K562 (cell line): ENCODE results near the gene KAZN. TPM values are rescaled to one million over a fixed set of nuclear protein-coding genes. Genes with fewer than 3 reads are reported as not detected.

Experiments
- ATAC-seq: fragments of 200-7000 bp; cut with Tn5 transposase; 3 replicates; pipeline ENCODE4 v1.9.1; 2020; ENCODE audit warnings: moderate library complexity
- BruUV-seq: library from RNA; stranded (reverse); fragments of 400-500 nt; replicated peaks from 2 replicates; lab custom pipeline; 2021; lab: Mats Ljungman, UMichigan
- CTCF ChIA-PET: fragments of 300-600 bp; formaldehyde crosslinking; extraction: SDS; loops from one replicate; lab custom pipeline; 2021; ENCODE audit warnings: low intra/inter-chr PET ratio; lab: Yijun Ruan, JAX
- POLR2A ChIA-PET: fragments of 300-600, 350-650 bp; sonication (Branson Sonifier 250); formaldehyde crosslinking; extraction: SDS; loops from one replicate; lab custom pipeline; 2021; ENCODE audit warnings: antibody characterized with exemption, inconsistent platforms; lab: Yijun Ruan, JAX
- DNase-seq, 4 experiments: peaks; one replicate each; pipeline versions ENCODE4 v3.0.0 to v3.0.0-alpha.2; 2011 to 2018; ENCODE audit warnings: low spot score in 3 of 4, mixed read lengths in 3 of 4; ENCODE audit errors: extremely low read depth in 1 of 4
- FAIRE-seq: peaks from 2 replicates; lab custom pipeline; 2011; peaks lifted over from hg19 to GRCh38; lab: Jason Lieb, UNC
- H2AFZ ChIP-seq: 2 replicates; pipeline ENCODE4 v1.6.0; 2011; ENCODE audit warnings: low read depth, low read length, control low read depth, inconsistent platforms
- H3K27ac ChIP-seq: fragments of 200-600 bp; 3 replicates; pipeline ENCODE4 v1.8.0; 2011; ENCODE audit warnings: low read depth, mild to moderate bottlenecking, control low read depth, inconsistent platforms, low read length, moderate library complexity, mixed read lengths; ENCODE audit errors: extremely low read depth
- H3K27me3 ChIP-seq, 2 experiments: fragments of 300-600 bp in 1 of 2; 2 replicates in 1 of 2; 3 replicates in 1 of 2; pipeline versions ENCODE4 v1.6.0 to v1.8.0; 2011; ENCODE audit warnings: inconsistent platforms in 2 of 2, low read length in 2 of 2, mild to moderate bottlenecking in 1 of 2, mixed read lengths in 1 of 2, moderate library complexity in 1 of 2; ENCODE audit not compliant: control insufficient read depth in 2 of 2, insufficient read depth in 2 of 2
- H3K36me3 ChIP-seq: fragments of 300-600 bp; 3 replicates; pipeline ENCODE4 v1.8.0; 2011; ENCODE audit warnings: mild to moderate bottlenecking, low read length, inconsistent platforms; ENCODE audit not compliant: control insufficient read depth, insufficient read depth
- H3K4me1 ChIP-seq, 2 experiments: fragments of 200-600 bp in 1 of 2; replicated peaks in 1 of 2; 2 replicates in 1 of 2; 3 replicates in 1 of 2; pipeline versions ENCODE4 v1.5.1 to v1.8.0; 2011; ENCODE audit warnings: inconsistent platforms in 2 of 2, low read length in 2 of 2, mild to moderate bottlenecking in 1 of 2, mixed read lengths in 1 of 2, moderate library complexity in 1 of 2; ENCODE audit not compliant: control insufficient read depth in 2 of 2, insufficient read depth in 2 of 2
- H3K4me2 ChIP-seq: 2 replicates; pipeline ENCODE4 v1.6.1; 2011; ENCODE audit warnings: low read length, control low read depth, inconsistent platforms, mixed read lengths; ENCODE audit not compliant: insufficient read depth
- H3K4me3 ChIP-seq: fragments of 200-600 bp; sonication (generic), shearing (Covaris generic); 2 replicates; pipeline ENCODE4 v1.5.1; 2016; ENCODE audit warnings: control low read depth, inconsistent platforms
- H3K79me2 ChIP-seq: fragments of 200-600 bp; 3 replicates; pipeline ENCODE4 v1.8.0; 2011; ENCODE audit warnings: low read length, inconsistent platforms; ENCODE audit not compliant: control insufficient read depth, insufficient read depth
- H3K9ac ChIP-seq, 2 experiments: 2 replicates each; pipeline versions ENCODE4 v1.6.0 to v1.6.1; 2011; ENCODE audit warnings: low read depth in 2 of 2, low read length in 2 of 2, control low read depth in 1 of 2, inconsistent platforms in 1 of 2, mild to moderate bottlenecking in 1 of 2, mixed read lengths in 1 of 2; ENCODE audit not compliant: insufficient read depth in 1 of 2
- H3K9me1 ChIP-seq: one replicate; pipeline ENCODE4 v1.6.0; 2011; ENCODE audit warnings: inconsistent platforms, mild to moderate bottlenecking, low read length, moderate library complexity; ENCODE audit not compliant: control insufficient read depth, insufficient read depth
- H3K9me3 ChIP-seq: replicated peaks from 2 replicates; pipeline ENCODE4 v1.5.1; 2011; ENCODE audit warnings: low read depth, low read length, inconsistent platforms; ENCODE audit not compliant: control insufficient read depth, insufficient read depth
- H4K20me1 ChIP-seq: replicated peaks from 2 replicates; pipeline ENCODE4 v1.6.1; 2011; ENCODE audit warnings: low read length, inconsistent platforms, mixed read lengths; ENCODE audit not compliant: control insufficient read depth, insufficient read depth
- BACH1 ChIP-seq: fragments of 200-800 bp; sonication (Bioruptor generic); IDR thresholded peaks from 2 replicates; pipeline ENCODE4 v1.6.1; 2016; ENCODE audit warnings: missing genetic modification characterization, missing compliant biosample characterization
- DDX20 ChIP-seq: fragments of 450-650 bp; IDR thresholded peaks from 2 replicates; pipeline ENCODE4 v1.6.1; 2016; ENCODE audit warnings: missing genetic modification characterization, low read depth, mild to moderate bottlenecking, missing compliant biosample characterization, moderate library complexity
- DEAF1 ChIP-seq: fragments of 450-650 bp; formaldehyde crosslinking; IDR thresholded peaks from 2 replicates; pipeline ENCODE4 v1.4.0; 2020; ENCODE audit warnings: mild to moderate bottlenecking, moderate library complexity
- ELF4 ChIP-seq: fragments of 450-650 bp; formaldehyde crosslinking; IDR thresholded peaks from 2 replicates; pipeline ENCODE4 v1.4.0; 2022; ENCODE audit warnings: missing genetic modification characterization
- HDGF ChIP-seq: fragments of 450-650 bp; IDR thresholded peaks from 2 replicates; pipeline ENCODE4 v1.6.1; 2016
- HNRNPH1 ChIP-seq: fragments of 200-400 bp; formaldehyde crosslinking; optimal IDR thresholded peaks from 2 replicates; pipeline ENCODE3; 2017; ENCODE audit warnings: low read depth, mild to moderate bottlenecking, low read length, moderate library complexity
- JUNB ChIP-seq: fragments of 450-650 bp; formaldehyde crosslinking; conservative IDR thresholded peaks from 2 replicates; pipeline ENCODE4 v1.4.0; 2020; ENCODE audit warnings: mild to moderate bottlenecking
- KDM1A ChIP-seq, 2 experiments: fragments of 450-650 bp; IDR thresholded peaks; 2 replicates each; pipeline ENCODE4 v1.6.1; 2016; ENCODE audit warnings: mild to moderate bottlenecking in 2 of 2
- MBD1 ChIP-seq: fragments of 250-450 bp; sonication (Bioruptor Pico); IDR thresholded peaks from 2 replicates; pipeline ENCODE4 v1.8.0; 2022; ENCODE audit warnings: inconsistent platforms
- MECOM ChIP-seq: fragments of 250-450 bp; sonication (Bioruptor Pico); IDR thresholded peaks from 2 replicates; pipeline ENCODE4 v1.8.0; 2022; ENCODE audit warnings: inconsistent platforms
- SRSF7 ChIP-seq: fragments of 200-400 bp; formaldehyde crosslinking; optimal IDR thresholded peaks from 2 replicates; pipeline ENCODE3; 2017; ENCODE audit warnings: mild to moderate bottlenecking, low read depth, low read length
- ZBTB33 ChIP-seq: sonication (generic); formaldehyde crosslinking; IDR thresholded peaks from 2 replicates; pipeline ENCODE4 v1.8.1; 2023; ENCODE audit warnings: mild to moderate bottlenecking, missing genetic modification reagents
- ZFP1 ChIP-seq: fragments of 450-650 bp; formaldehyde crosslinking; IDR thresholded peaks from 2 replicates; pipeline ENCODE4 v1.4.0; 2020; ENCODE audit warnings: mild to moderate bottlenecking, mixed read lengths
- ZNF280B ChIP-seq: fragments of 250-450 bp; sonication (Bioruptor Pico); IDR thresholded peaks from 2 replicates; pipeline ENCODE4 v1.5.1; 2021; ENCODE audit warnings: mild to moderate bottlenecking
- ZNF3 ChIP-seq: fragments of 250-450 bp; sonication (Bioruptor Pico); IDR thresholded peaks from 2 replicates; pipeline ENCODE4 v1.5.0; 2021; ENCODE audit warnings: mild to moderate bottlenecking, moderate library complexity
- ZNF384 ChIP-seq: IDR thresholded peaks from 2 replicates; pipeline ENCODE4 v1.6.1; 2012; ENCODE audit warnings: low read depth, low read length, improper control_type of control experiment
- ZNF431 ChIP-seq: sonication (generic); formaldehyde crosslinking; IDR thresholded peaks from 2 replicates; pipeline ENCODE4 v1.8.0; 2022; ENCODE audit warnings: mild to moderate bottlenecking, missing genetic modification reagents
- ZZZ3 ChIP-seq: fragments of 450-650 bp; IDR thresholded peaks from 2 replicates; pipeline ENCODE4 v1.6.1; 2016; ENCODE audit warnings: antibody characterized with exemption, mild to moderate bottlenecking, moderate library complexity
- whole genome bisulfite sequencing: fragments of 100-300 bp; shearing (Covaris generic); methylation state at CpG from one replicate; pipeline ENCODE4 v1.1.6; 2016; ENCODE audit warnings: low coverage, mixed read lengths; ENCODE audit not compliant: insufficient coverage; ENCODE audit errors: missing lambda C conversion rate; 5-methylcytosine and 5-hydroxymethylcytosine counted together
- in situ Hi-C: fragments of 300-500 bp; cut with MboI; formaldehyde crosslinking; loops from 4 replicates; pipeline ENCODE4 v1.15.0; 2018; ENCODE audit warnings: inconsistent platforms, mixed read lengths
- intact Hi-C: fragments of 100-400 bp; cut with micrococcal nuclease; formaldehyde crosslinking; loops from 2 replicates; pipeline ENCODE4 v1.14.2; 2022
- polyA plus RNA-seq, 8 experiments: library from polyadenylated mRNA; depleted of rRNA in 4 of 8; stranded (reverse) in 5 of 8; unstranded in 3 of 8; fragments of >200 nt; fragmentation: Nextera tagmentation in 2 of 8; fragmentation: Illumina TruSeq in 1 of 8; extraction: Ambion mirVana in 2 of 8; extraction: Trizol in 1 of 8; gene quantifications; 2 replicates each; pipeline versions ENCODE4 v1.2.1 to v1.2.3, GENCODE V29; 2011 to 2014; ENCODE audit warnings: inconsistent platforms in 1 of 8, missing spikeins in 1 of 8
- total RNA-seq, 7 experiments: library from RNA; depleted of rRNA in 6 of 7; stranded (reverse); fragments of >200 nt in 6 of 7; fragmentation: Illumina TruSeq in 2 of 7; extraction: Trizol in 2 of 7; gene quantifications; 2 replicates each; pipeline versions ENCODE4 v1.2.1 to v1.2.3, GENCODE V29; 2011 to 2021; ENCODE audit warnings: low replicate concordance in 1 of 7

The KAZN gene
- total and polyA plus RNA-seq, 9 of the 15 experiments (the other 6 are each of a cell fraction or from before 2014, with no cell fraction given) = 2.1 to 21.6 (median 5.4) TPM

- H3K27me3 ChIP-seq = peaks cover 19 to 60% of the 10 kb centered on the region in 2 experiments
- H2AFZ ChIP-seq = no peak overlapping the region
- POLR2A ChIA-PET = interaction anchor here (0.6 to 1.2 kb wide), 5 partner anchors 10 to 1707 kb away, joined by 3 read pairs; no protein-coding TSS in a partner anchor
- H3K4me1 ChIP-seq = peaks cover 0 to 4% of the 10 kb centered on the region in 2 experiments; a peak in 1 of 5 replicates
- H3K4me3 ChIP-seq = no peak overlapping the region
- no peak overlapping the region for H3K4me2 ChIP-seq
- in situ Hi-C loops = loop anchor here (10.0 kb wide), 2 partner anchors 152 to 302 kb away; no protein-coding TSS in a partner anchor
- ATAC-seq (no peak), FAIRE-seq (no peak), DNase-seq (no peak)
- BruUV-seq = no TSS peak
- intact Hi-C loops = no loop called here
- no peak overlapping the region for H3K9ac ChIP-seq
- no peak overlapping the region for H3K27ac ChIP-seq
- no peaks in the 10 kb centered on the region for H3K9me3 ChIP-seq
- H4K20me1 ChIP-seq = no peaks in the 10 kb centered on the region; the same call in 1 of the 2 replicates
- H3K79me2 ChIP-seq = no peaks in the 10 kb centered on the region
- under 1% methylated on average over 5 of the region's 5 CpGs for WGBS
- no peaks in the 10 kb centered on the region for H3K9me1 ChIP-seq
- CTCF ChIA-PET = no interaction called here
- H3K36me3 ChIP-seq = no peaks in the 10 kb centered on the region
- no peak for TF ChIP-seq ZBTB33
- TF ChIP-seq ZNF280B (CRISPR knock-in tag) = no peak
- TF ChIP-seq ZFP1 (CRISPR knock-in tag) = no peak
- TF ChIP-seq DEAF1 (CRISPR knock-in tag) = no peak
- no peak for TF ChIP-seq ELF4 (CRISPR knock-in tag)
- TF ChIP-seq KDM1A (IDR thresholded peaks at IDR 0.05) = no peak
- no peak for TF ChIP-seq MECOM (CRISPR knock-in tag)
- TF ChIP-seq BACH1 (tag) = no peak
- no peak for TF ChIP-seq JUNB
- no peak for TF ChIP-seq SRSF7
- no peak for TF ChIP-seq ZNF431 (CRISPR knock-in tag)
- TF ChIP-seq HDGF = no peak
- TF ChIP-seq MBD1 (CRISPR knock-in tag) = no peak
- TF ChIP-seq ZNF3 = no peak
- no peak for TF ChIP-seq DDX20
- no peak for TF ChIP-seq ZZZ3
- no peak for TF ChIP-seq HNRNPH1
- TF ChIP-seq ZNF384 = no peak
These were observed 524.8 kb downstream of the KAZN start for GRCh38 chr1:15123270-15123669.
